A673 (cell line): ENCODE data around the gene FSTL4.

Source experiments
- EZH2 ChIP-seq: fragments of 200-600 bp; sonication (generic); IDR thresholded peaks from 2 replicates; pipeline ENCODE4 v1.6.1; 2017; ENCODE audit warnings: borderline replicate concordance, low read depth, mild to moderate bottlenecking, mixed read lengths, antibody characterized with exemption, low read length; ENCODE audit not compliant: poor library complexity, severe bottlenecking
- TF ChIP-seq, protein P1 (sequence below): fragments of 300-800, 200-600 bp; sonication (generic); conservative IDR thresholded peaks from 2 replicates; pipeline ENCODE4 v1.5.1; 2017; ENCODE audit warnings: low read depth, mild to moderate bottlenecking, antibody characterized with exemption, low read length, moderate library complexity, mixed read lengths

DNA sequence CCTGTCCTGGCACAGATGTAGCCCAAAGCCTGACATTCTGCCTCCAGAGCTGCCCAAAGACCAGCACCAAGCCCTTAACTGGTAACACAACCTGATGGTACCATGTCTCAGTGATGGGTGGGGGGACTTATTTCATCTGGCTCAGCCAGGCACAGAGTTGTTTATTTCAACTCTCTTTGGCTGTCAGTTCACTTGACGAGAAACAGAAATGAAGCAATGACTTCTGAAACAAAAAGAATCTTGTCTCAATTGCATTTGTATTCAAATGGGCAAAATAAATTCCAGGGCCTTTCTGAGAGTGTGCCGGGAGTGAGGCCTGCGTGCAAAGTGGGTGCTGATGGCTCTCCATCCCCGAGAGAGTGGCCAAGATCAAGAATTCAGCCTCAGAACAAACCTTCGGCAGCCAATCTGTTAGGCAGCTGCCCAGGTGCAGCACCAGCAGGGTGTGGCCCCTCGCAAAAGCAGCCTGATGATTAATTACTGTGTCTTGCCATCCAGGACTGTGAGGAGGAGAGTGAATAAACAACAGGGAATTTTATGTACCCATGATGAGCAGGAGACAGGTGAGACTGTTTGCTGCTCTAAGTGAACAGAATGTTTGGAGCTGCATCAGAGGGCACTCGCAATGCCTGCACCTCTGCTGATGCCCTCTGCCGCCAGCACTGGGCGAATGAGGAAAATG is 322.5 kb downstream of the FSTL4 start:
- TF ChIP-seq, protein P1, sequence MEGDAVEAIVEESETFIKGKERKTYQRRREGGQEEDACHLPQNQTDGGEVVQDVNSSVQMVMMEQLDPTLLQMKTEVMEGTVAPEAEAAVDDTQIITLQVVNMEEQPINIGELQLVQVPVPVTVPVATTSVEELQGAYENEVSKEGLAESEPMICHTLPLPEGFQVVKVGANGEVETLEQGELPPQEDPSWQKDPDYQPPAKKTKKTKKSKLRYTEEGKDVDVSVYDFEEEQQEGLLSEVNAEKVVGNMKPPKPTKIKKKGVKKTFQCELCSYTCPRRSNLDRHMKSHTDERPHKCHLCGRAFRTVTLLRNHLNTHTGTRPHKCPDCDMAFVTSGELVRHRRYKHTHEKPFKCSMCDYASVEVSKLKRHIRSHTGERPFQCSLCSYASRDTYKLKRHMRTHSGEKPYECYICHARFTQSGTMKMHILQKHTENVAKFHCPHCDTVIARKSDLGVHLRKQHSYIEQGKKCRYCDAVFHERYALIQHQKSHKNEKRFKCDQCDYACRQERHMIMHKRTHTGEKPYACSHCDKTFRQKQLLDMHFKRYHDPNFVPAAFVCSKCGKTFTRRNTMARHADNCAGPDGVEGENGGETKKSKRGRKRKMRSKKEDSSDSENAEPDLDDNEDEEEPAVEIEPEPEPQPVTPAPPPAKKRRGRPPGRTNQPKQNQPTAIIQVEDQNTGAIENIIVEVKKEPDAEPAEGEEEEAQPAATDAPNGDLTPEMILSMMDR: no peak
- no peak for TF ChIP-seq EZH2
